Measurements from ENCODE around the gene SH2D3A.
A peak's percentile ranks its signal among the peaks of the same experiment; 100 is the strongest.

SH2D3A gene

GRCh38 chr19:6779206-6779605, 12.0 kb upstream of the SH2D3A start:
- Histone ChIP-seq H3K9me2 (replicated peaks; ENCODE audit: insufficient read depth, low read length) (no peaks in the 10 kb centered on the region), H3K36me3 (replicated peaks; ENCODE audit: insufficient read depth, low read length) (peaks cover 16% of the 10 kb centered on the region), H3K4me2 (ENCODE audit: low read depth, low read length) (no peak overlapping the region; the same call in 1 of the 2 replicates), H3F3A (ENCODE audit: insufficient read depth, low read length) (peaks cover 19% of the 10 kb centered on the region), H4K20me1 (ENCODE audit: insufficient read depth, low read length) (peaks cover 5% of the 10 kb centered on the region; the same call in 1 of the 2 replicates), H3K4me1 (ENCODE audit: low read length) (peaks cover 46% of the 10 kb centered on the region), H3K27me3 (replicated peaks; ENCODE audit: insufficient read depth, low read length) (no peaks in the 10 kb centered on the region), H3K9ac (ENCODE audit: low read length) (no peak overlapping the region), H3K27ac (ENCODE audit: low read length) (peak overlapping the region; percentile 53; the same call in 1 of the 2 replicates), H3K9me3 (replicated peaks; ENCODE audit: insufficient read depth, low read length) (no peaks in the 10 kb centered on the region), H3K79me2 (ENCODE audit: low read length) (peaks cover 97% of the 10 kb centered on the region), H2AFZ (ENCODE audit: low read length) (no peak overlapping the region), H3K4me3 (ENCODE audit: low read length) (no peak overlapping the region)
- no peak for DNase-seq
- TF ChIP-seq EZH2phosphoT487 (IDR thresholded peaks at IDR 0.05; ENCODE audit: low read length) = no peak
- TF ChIP-seq EZH2 (optimal IDR thresholded peaks at IDR 0.05; ENCODE audit: low read depth, low read length) = no peak
- TF ChIP-seq CTCF (IDR thresholded peaks at IDR 0.05; ENCODE audit: low read length) = no peak

- Histone ChIP-seq H2AFZ (ENCODE audit: low read length) (no peak overlapping the region), H3K4me3 (ENCODE audit: low read length) (no peak overlapping the region), H3K36me3 (replicated peaks; ENCODE audit: insufficient read depth, low read length) (peaks cover 16% of the 10 kb centered on the region), H3F3A (ENCODE audit: insufficient read depth, low read length) (peaks cover 21% of the 10 kb centered on the region), H3K9me2 (replicated peaks; ENCODE audit: insufficient read depth, low read length) (no peaks in the 10 kb centered on the region), H3K9me3 (replicated peaks; ENCODE audit: insufficient read depth, low read length) (no peaks in the 10 kb centered on the region), H3K79me2 (ENCODE audit: low read length) (peaks cover 96% of the 10 kb centered on the region), H3K9ac (ENCODE audit: low read length) (no peak overlapping the region), H4K20me1 (ENCODE audit: insufficient read depth, low read length) (peaks cover 5% of the 10 kb centered on the region; the same call in 1 of the 2 replicates), H3K27me3 (replicated peaks; ENCODE audit: insufficient read depth, low read length) (no peaks in the 10 kb centered on the region), H3K27ac (ENCODE audit: low read length) (peak overlapping the region; percentile 53; the same call in 1 of the 2 replicates), H3K4me2 (ENCODE audit: low read depth, low read length) (peak overlapping the region; percentile 39; the same call in 1 of the 2 replicates), H3K4me1 (ENCODE audit: low read length) (peaks cover 42% of the 10 kb centered on the region)
- TF ChIP-seq CTCF (IDR thresholded peaks at IDR 0.05; ENCODE audit: low read length) (no peak), EZH2 (optimal IDR thresholded peaks at IDR 0.05; ENCODE audit: low read depth, low read length) (no peak), EZH2phosphoT487 (IDR thresholded peaks at IDR 0.05; ENCODE audit: low read length) (no peak)
- peak; percentile 76 for DNase-seq
Measured at GRCh38 chr19:6778386-6778785, 11.2 kb upstream of the SH2D3A start.

- Histone ChIP-seq H3F3A (ENCODE audit: insufficient read depth, low read length) (peaks cover 30% of the 10 kb centered on the region), H3K27me3 (replicated peaks; ENCODE audit: insufficient read depth, low read length) (no peaks in the 10 kb centered on the region), H3K9me2 (replicated peaks; ENCODE audit: insufficient read depth, low read length) (no peaks in the 10 kb centered on the region), H3K4me1 (ENCODE audit: low read length) (peaks cover 41% of the 10 kb centered on the region), H3K4me3 (ENCODE audit: low read length) (no peak overlapping the region), H3K9ac (ENCODE audit: low read length) (no peak overlapping the region), H3K79me2 (ENCODE audit: low read length) (peaks cover 96% of the 10 kb centered on the region), H3K4me2 (ENCODE audit: low read depth, low read length) (peak overlapping the region; percentile 39; the same call in 1 of the 2 replicates), H3K9me3 (replicated peaks; ENCODE audit: insufficient read depth, low read length) (no peaks in the 10 kb centered on the region), H3K36me3 (replicated peaks; ENCODE audit: insufficient read depth, low read length) (peaks cover 16% of the 10 kb centered on the region), H3K27ac (ENCODE audit: low read length) (peak overlapping the region; percentile 53; the same call in 1 of the 2 replicates), H2AFZ (ENCODE audit: low read length) (no peak overlapping the region), H4K20me1 (ENCODE audit: insufficient read depth, low read length) (peaks cover 5% of the 10 kb centered on the region; the same call in 1 of the 2 replicates)
- TF ChIP-seq EZH2phosphoT487 (IDR thresholded peaks at IDR 0.05; ENCODE audit: low read length) (no peak), EZH2 (optimal IDR thresholded peaks at IDR 0.05; ENCODE audit: low read depth, low read length) (no peak), CTCF (IDR thresholded peaks at IDR 0.05; ENCODE audit: low read length) (no peak)
- no peak for DNase-seq
Measured at GRCh38 chr19:6777434-6777833, 10.2 kb upstream of the SH2D3A start.
